Fibroblast of peridontal ligament (primary cell): ENCODE results near the gene GPR17.

Experiments used
- DNase-seq: peaks from one replicate; pipeline ENCODE4 v3.0.0-alpha.2; 2010; ENCODE audit errors: extremely low read depth

Gene GPR17

DNA sequence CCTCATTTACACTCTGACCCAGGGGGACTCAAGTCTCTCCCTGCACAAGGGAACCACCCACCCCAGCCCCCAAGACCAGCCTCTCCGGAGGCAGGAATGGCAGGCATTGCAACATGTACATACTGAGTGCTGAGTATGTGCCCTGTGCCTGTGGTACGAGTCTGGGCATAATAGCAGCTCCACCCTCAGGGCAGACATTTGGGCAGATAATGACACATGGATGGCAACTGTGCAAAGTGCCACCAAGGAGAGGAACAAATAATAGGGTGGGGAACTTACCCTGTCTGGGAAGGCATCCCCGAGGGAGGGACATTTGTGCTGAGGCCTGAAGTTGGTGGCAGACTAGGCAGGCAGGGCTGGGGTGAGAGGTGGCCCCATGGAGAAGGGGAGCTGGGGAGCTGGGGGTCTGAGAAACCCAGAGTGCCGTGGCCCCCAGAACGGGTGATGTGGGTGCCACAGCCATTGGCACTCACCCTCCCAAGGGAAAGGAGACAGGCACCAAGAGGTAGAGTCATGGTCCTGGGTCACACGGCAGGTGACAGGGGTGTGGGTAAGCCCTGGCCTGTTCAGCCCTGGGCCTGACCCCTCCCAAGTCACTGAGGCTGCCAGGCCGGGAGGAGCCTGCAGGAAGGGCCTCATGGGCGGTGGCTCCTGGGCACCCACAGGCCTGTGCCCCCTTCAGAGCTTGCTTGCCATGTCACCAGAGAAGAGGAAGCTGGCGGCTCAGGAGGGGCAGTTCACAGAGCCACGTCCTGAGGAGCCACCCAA, 15.7 kb upstream of the GPR17 start:
- no peak for DNase-seq

- DNase-seq = no peak
Measured at GRCh38 chr2:127630864-127631540, 15.0 kb upstream of the GPR17 start.

GRCh38 chr2:127631541-127631996, 14.4 kb upstream of the GPR17 start:
- no peak for DNase-seq

DNA sequence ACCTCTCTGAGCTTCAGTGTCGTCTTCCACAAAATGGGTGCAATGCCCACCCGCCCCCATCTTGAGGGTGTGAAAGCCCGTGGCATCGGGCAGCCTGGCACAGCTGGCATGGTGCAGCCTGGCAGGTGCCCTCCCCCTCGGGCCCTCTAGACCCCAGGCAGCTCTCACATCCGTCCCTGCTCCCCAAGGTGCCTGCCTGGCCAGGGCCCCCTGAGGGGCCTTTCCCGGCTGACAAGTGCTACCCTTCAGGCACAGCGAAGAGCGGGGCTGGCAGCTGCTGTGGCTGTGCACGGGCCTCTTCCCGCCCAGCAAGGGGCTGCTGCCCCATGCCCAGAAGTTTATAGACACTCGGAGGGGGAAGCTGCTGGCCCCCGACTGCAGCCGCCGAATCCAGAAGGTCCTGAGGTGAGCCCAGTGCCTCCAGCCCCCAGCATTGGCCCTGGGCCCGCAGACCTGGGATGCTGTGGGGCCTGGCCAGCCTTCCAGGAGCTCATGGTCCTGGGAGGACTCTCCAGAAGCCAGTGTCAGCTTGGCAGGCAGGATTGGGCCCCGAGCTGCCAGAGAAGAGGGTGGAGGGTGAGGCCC, 13.9 kb upstream of the GPR17 start:
- no peak for DNase-seq

- DNase-seq = no peak
Measured at GRCh38 chr2:127632592-127633489, 13.1 kb upstream of the GPR17 start.

- DNase-seq = no peak
Measured at GRCh38 chr2:127633556-127634065, 12.3 kb upstream of the GPR17 start.

GRCh38 chr2:127634066-127634617, 11.8 kb upstream of the GPR17 start:
- DNase-seq = no peak

DNA sequence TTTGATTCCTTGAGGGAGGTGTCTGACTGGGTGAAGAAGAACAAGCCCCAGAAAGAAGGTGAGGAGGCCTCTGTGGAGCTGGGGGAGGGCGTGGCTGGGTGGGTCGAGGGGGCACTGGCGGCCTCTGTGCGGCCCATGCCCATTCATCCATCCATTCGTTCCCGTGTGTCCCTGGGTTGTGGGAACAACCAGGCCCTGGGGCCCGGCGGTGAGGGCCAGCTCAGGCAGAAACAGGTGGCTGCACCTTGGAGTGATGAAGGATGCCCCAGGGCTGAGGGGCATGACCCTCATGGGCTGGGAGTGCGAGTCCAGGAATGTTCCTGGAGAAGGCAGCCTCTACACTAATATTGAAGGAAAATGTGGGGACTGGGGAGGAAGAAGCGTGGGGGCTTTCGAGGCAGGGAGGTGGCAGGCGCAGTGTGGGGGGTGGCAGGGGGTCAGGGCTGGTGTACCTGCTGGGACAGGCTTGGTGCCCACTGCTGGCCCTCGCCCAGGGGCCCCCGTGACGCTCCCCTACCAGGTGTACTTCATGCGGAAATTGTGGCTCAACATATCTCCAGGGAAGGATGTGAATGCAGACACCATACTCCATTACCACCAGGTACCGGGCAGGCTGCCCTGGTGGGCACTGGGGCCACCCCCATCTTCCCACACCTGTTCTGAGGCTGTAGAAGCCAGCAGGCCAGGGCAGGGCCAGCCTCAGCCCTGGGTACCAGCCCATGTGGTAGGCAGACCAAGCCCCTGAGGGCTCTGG, 11.2 kb upstream of the GPR17 start:
- DNase-seq = no peak

GRCh38 chr2:127635380-127636237, 10.3 kb upstream of the GPR17 start:
- no peak for DNase-seq

GRCh38 chr2:127636248-127637235, 9.4 kb upstream of the GPR17 start:
- no peak for DNase-seq

GRCh38 chr2:127637236-127637630, 8.7 kb upstream of the GPR17 start:
- no peak for DNase-seq

GRCh38 chr2:127637725-127638252, 8.2 kb upstream of the GPR17 start:
- peak; percentile 78 for DNase-seq

- DNase-seq = no peak
Measured at GRCh38 chr2:127638361-127639110, 7.4 kb upstream of the GPR17 start.

DNA sequence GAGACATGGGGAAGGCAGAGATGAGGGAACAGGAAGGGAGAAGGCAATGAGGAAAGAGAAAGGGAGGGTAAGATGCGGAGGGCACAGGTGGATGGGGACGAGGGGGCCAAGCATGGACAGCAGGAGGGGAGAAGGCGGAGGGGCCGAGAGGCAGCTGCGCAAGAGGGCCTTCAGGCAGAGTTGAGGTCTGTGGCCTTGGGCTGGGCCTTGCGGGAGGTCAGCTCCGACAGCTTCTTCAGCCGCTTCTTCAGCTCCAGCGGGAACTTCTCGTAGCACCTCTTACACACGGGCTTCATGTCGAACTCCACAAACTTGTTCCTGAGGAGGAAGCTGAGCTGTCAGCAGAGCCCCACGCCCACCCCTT, 6.9 kb upstream of the GPR17 start:
- DNase-seq = no peak

GRCh38 chr2:127640082-127641072, 5.6 kb upstream of the GPR17 start:
- DNase-seq = no peak

GRCh38 chr2:127641133-127641532, 4.8 kb upstream of the GPR17 start:
- no peak for DNase-seq
